IMR-90 (cell line): ENCODE results near the gene SLC16A7. TPM values are rescaled to one million over a fixed set of nuclear protein-coding genes. Genes with fewer than 3 reads are reported as not detected.

ENCODE experiments used
- ATAC-seq: fragments of 200-7000 bp; cut with Tn5 transposase; 2 replicates; pipeline ENCODE4 v1.9.1; 2020; ENCODE audit warnings: low read depth, mild to moderate bottlenecking, moderate library complexity
- BruUV-seq: library from RNA; stranded (reverse); fragments of 400-500 nt; replicated peaks from 2 replicates; lab custom pipeline; 2021; lab: Mats Ljungman, UMichigan
- CTCF ChIA-PET: fragments of 300-600 bp; formaldehyde crosslinking; extraction: SDS; loops from one replicate; lab custom pipeline; 2021; ENCODE audit warnings: antibody characterized with exemption; lab: Yijun Ruan, JAX
- POLR2A ChIA-PET: fragments of 300-600 bp; sonication (Branson Sonifier 250); formaldehyde crosslinking; loops from one replicate; lab custom pipeline; 2022; ENCODE audit warnings: antibody characterized with exemption; ENCODE audit not compliant: unreplicated experiment; lab: Charles Lee
- DNase-seq: peaks from one replicate; pipeline ENCODE4 v3.0.0; 2013
- H2AFZ ChIP-seq: replicated peaks from 2 replicates; pipeline ENCODE3; 2013; ENCODE audit warnings: low read length, mild to moderate bottlenecking; ENCODE audit not compliant: poor library complexity
- H2AK5ac ChIP-seq: 2 replicates; pipeline ENCODE4 v1.6.1; 2013; ENCODE audit warnings: low read depth, low read length, inconsistent platforms
- H2AK9ac ChIP-seq: replicated peaks from 2 replicates; pipeline ENCODE3; 2013; ENCODE audit warnings: mild to moderate bottlenecking, low read depth, low read length, moderate library complexity; ENCODE audit not compliant: poor library complexity
- H2BK120ac ChIP-seq: 2 replicates; pipeline ENCODE4 v1.6.1; 2013; ENCODE audit warnings: low read depth, low read length, inconsistent platforms
- H2BK15ac ChIP-seq: 3 replicates; pipeline ENCODE4 v1.6.1; 2013; ENCODE audit warnings: low read depth, low read length, inconsistent platforms
- H2BK20ac ChIP-seq: 2 replicates; pipeline ENCODE4 v1.6.1; 2013; ENCODE audit warnings: low read depth, mild to moderate bottlenecking, inconsistent platforms, low read length, moderate library complexity
- H2BK5ac ChIP-seq: 2 replicates; pipeline ENCODE4 v1.6.1; 2013; ENCODE audit warnings: mild to moderate bottlenecking, low read depth, low read length, inconsistent platforms; ENCODE audit not compliant: poor library complexity, severe bottlenecking
- H3K14ac ChIP-seq: replicated peaks from 2 replicates; pipeline ENCODE4 v1.6.1; 2013; ENCODE audit warnings: low read depth, low read length, inconsistent platforms
- H3K18ac ChIP-seq: 2 replicates; pipeline ENCODE4 v1.6.1; 2013; ENCODE audit warnings: low read depth, low read length, control low read depth
- H3K23ac ChIP-seq: 2 replicates; pipeline ENCODE4 v1.6.1; 2013; ENCODE audit warnings: low read depth, low read length, inconsistent platforms
- H3K27ac ChIP-seq: 2 replicates; pipeline ENCODE4 v1.5.1; 2013; ENCODE audit warnings: mild to moderate bottlenecking, control low read depth, low read length; ENCODE audit not compliant: insufficient read depth
- H3K27me3 ChIP-seq: 2 replicates; pipeline ENCODE4 v1.6.1; 2013; ENCODE audit warnings: low read length; ENCODE audit not compliant: control insufficient read depth, insufficient read depth
- H3K36me3 ChIP-seq: 2 replicates; pipeline ENCODE4 v1.6.1; 2013; ENCODE audit warnings: low read length, mixed read lengths; ENCODE audit not compliant: control insufficient read depth, insufficient read depth
- H3K4ac ChIP-seq: 2 replicates; pipeline ENCODE4 v1.6.1; 2013; ENCODE audit warnings: low read depth, low read length, inconsistent platforms
- H3K4me1 ChIP-seq: 2 replicates; pipeline ENCODE4 v1.6.1; 2013; ENCODE audit warnings: low read length, mixed read lengths; ENCODE audit not compliant: control insufficient read depth, insufficient read depth
- H3K4me2 ChIP-seq: 2 replicates; pipeline ENCODE4 v1.6.1; 2013; ENCODE audit warnings: low read depth, mild to moderate bottlenecking, control low read depth, low read length, moderate library complexity
- H3K4me3 ChIP-seq: 2 replicates; pipeline ENCODE4 v1.5.1; 2013; ENCODE audit warnings: low read depth, mild to moderate bottlenecking, control low read depth, low read length, moderate library complexity; ENCODE audit not compliant: insufficient read depth
- H3K56ac ChIP-seq: 2 replicates; pipeline ENCODE4 v1.6.1; 2013; ENCODE audit warnings: low read length, inconsistent platforms; ENCODE audit not compliant: insufficient read depth; ENCODE audit errors: extremely low read depth
- H3K79me1 ChIP-seq, 2 experiments: 2 replicates each; pipeline ENCODE4 v1.6.1; 2013; ENCODE audit warnings: low read length in 2 of 2, inconsistent platforms in 1 of 2, low read depth in 1 of 2
- H3K9ac ChIP-seq: 2 replicates; pipeline ENCODE4 v1.6.1; 2013; ENCODE audit warnings: low read depth, low read length, control low read depth
- H3K9me1 ChIP-seq: 2 replicates; pipeline ENCODE4 v1.6.1; 2013; ENCODE audit warnings: low read length, inconsistent platforms; ENCODE audit not compliant: insufficient read depth
- H3K9me3 ChIP-seq: 2 replicates; pipeline ENCODE4 v1.6.1; 2013; ENCODE audit warnings: low read length; ENCODE audit not compliant: control insufficient read depth, insufficient read depth
- H4K20me1 ChIP-seq: 2 replicates; pipeline ENCODE4 v1.6.1; 2013; ENCODE audit warnings: low read length, inconsistent platforms; ENCODE audit not compliant: insufficient read depth
- H4K5ac ChIP-seq: 2 replicates; pipeline ENCODE4 v1.6.1; 2013; ENCODE audit warnings: mild to moderate bottlenecking, low read depth, low read length, control low read depth
- H4K8ac ChIP-seq, 2 experiments: 2 replicates each; pipeline ENCODE4 v1.6.1; 2013; ENCODE audit warnings: low read depth in 2 of 2, low read length in 2 of 2, control low read depth in 1 of 2, inconsistent platforms in 1 of 2
- H4K91ac ChIP-seq: 2 replicates; pipeline ENCODE4 v1.6.1; 2013; ENCODE audit warnings: low read depth, low read length, inconsistent platforms; ENCODE audit not compliant: insufficient read depth
- MAFK ChIP-seq: IDR thresholded peaks from 2 replicates; pipeline ENCODE4 v1.6.1; 2012; ENCODE audit warnings: low read depth, low read length, improper control_type of control experiment
- RAD21 ChIP-seq: IDR thresholded peaks from 2 replicates; pipeline ENCODE4 v1.6.1; 2012; ENCODE audit warnings: low read length, improper control_type of control experiment
- SMC3 ChIP-seq: fragments of 150-350 bp; IDR thresholded peaks from 2 replicates; pipeline ENCODE4 v1.6.1; 2016; ENCODE audit warnings: low read depth, mild to moderate bottlenecking, antibody characterized with exemption, low read length, moderate library complexity
- WGBS, 2 experiments: methylation state at CpG; one replicate each; pipeline versions ENCODE4 v1.1.5 to v1.1.7; 2013; ENCODE audit warnings: missing lambda C conversion rate in 2 of 2; ENCODE audit not compliant: insufficient read length in 1 of 2; ENCODE audit errors: extremely low coverage in 2 of 2; 5-methylcytosine and 5-hydroxymethylcytosine counted together
- dilution Hi-C: fragments of 300-500 bp; cut with HindIII; formaldehyde crosslinking; loops from one replicate; pipeline ENCODE4 v1.14.3; 2018; ENCODE audit warnings: low sequenced_read_pairs; ENCODE audit not compliant: unreplicated experiment
- in situ Hi-C: fragments of 300-500 bp; cut with MboI; formaldehyde crosslinking; loops from 3 replicates; pipeline ENCODE4 v1.14.3; 2019; ENCODE audit warnings: low sequenced_read_pairs, inconsistent platforms, mixed read lengths
- intact Hi-C: fragments of 100-400 bp; cut with micrococcal nuclease; formaldehyde crosslinking; loops from 2 replicates; pipeline ENCODE4 v1.10.0; 2022
- polyA plus RNA-seq, 3 experiments: library from polyadenylated mRNA; depleted of rRNA; stranded (reverse); fragments of >200 nt; gene quantifications; 2 replicates each; pipeline ENCODE4 v1.2.3, GENCODE V29; 2012; ENCODE audit warnings: low replicate concordance in 1 of 3
- total RNA-seq: library from RNA; depleted of rRNA; stranded (reverse); fragments of >200 nt; gene quantifications from 2 replicates; pipeline ENCODE4 v1.2.3, GENCODE V29; 2012

The SLC16A7 gene
- total and polyA plus RNA-seq, 2 of the 4 experiments (the other 2 are of a cell fraction) = 2.6 to 21.5 TPM

- Histone ChIP-seq H3K4me3 (no peak overlapping the region), H3K9me3 (no peaks in the 10 kb centered on the region), H2AK9ac (no peak overlapping the region), H3K4ac (no peak overlapping the region), H2BK15ac (no peak overlapping the region), H2BK5ac (no peak overlapping the region), H3K9me1 (peaks cover 3% of the 10 kb centered on the region; the same call in 1 of the 2 replicates), H3K18ac (no peak overlapping the region), H3K56ac (no peak overlapping the region), H4K8ac (no peak overlapping the region), H3K23ac (no peak overlapping the region), H3K9ac (no peak overlapping the region), H2BK20ac (no peak overlapping the region), H4K5ac (no peak overlapping the region), H3K14ac (no peak overlapping the region), H3K36me3 (no peaks in the 10 kb centered on the region), H3K79me1 (no peaks in the 10 kb centered on the region), H3K4me1 (no peaks in the 10 kb centered on the region), H3K27me3 (no peaks in the 10 kb centered on the region), H4K20me1 (no peaks in the 10 kb centered on the region), H2BK120ac (no peak overlapping the region), H3K27ac (no peak overlapping the region), H2AFZ (no peak overlapping the region), H3K4me2 (no peak overlapping the region), H2AK5ac (no peak overlapping the region), H4K91ac (no peak overlapping the region)
- in situ Hi-C loops (no loop called here), intact Hi-C loops (no loop called here), dilution Hi-C loops (no loop called here)
- no CpG with 5 or more reads among the region's 2 CpGs for WGBS, 2 experiments
- POLR2A ChIA-PET = no interaction called here
- DNase-seq (no peak), ATAC-seq (no peak)
- TF ChIP-seq MAFK (no peak), SMC3 (no peak), RAD21 (no peak)
- BruUV-seq = no TSS peak
- CTCF ChIA-PET = no interaction called here
These were observed 121.6 kb downstream of the SLC16A7 start for GRCh38 chr12:59717436-59717835.
